BLaER1 (cell line): ENCODE data around the gene FAM50B.
A peak's percentile ranks its signal among the peaks of the same experiment; 100 is the strongest.

ENCODE experiments used
- H3K27ac ChIP-seq: shearing (Covaris generic); formaldehyde crosslinking; 2 replicates; pipeline ENCODE4 v1.8.1; 2022
- H3K27me3 ChIP-seq: shearing (Covaris generic); formaldehyde crosslinking; 2 replicates; pipeline ENCODE4 v1.8.1; 2022
- H3K36me3 ChIP-seq: shearing (Covaris generic); formaldehyde crosslinking; 2 replicates; pipeline ENCODE4 v1.8.1; 2022
- H3K4me1 ChIP-seq: shearing (Covaris generic); formaldehyde crosslinking; 2 replicates; pipeline ENCODE4 v1.8.1; 2022
- H3K4me2 ChIP-seq: shearing (Covaris generic); formaldehyde crosslinking; 2 replicates; pipeline ENCODE4 v1.8.1; 2022
- H3K4me3 ChIP-seq: shearing (Covaris generic); formaldehyde crosslinking; 2 replicates; pipeline ENCODE4 v1.8.1; 2022
- H3K9ac ChIP-seq: shearing (Covaris generic); formaldehyde crosslinking; 2 replicates; pipeline ENCODE4 v1.8.1; 2022
- H3K9me3 ChIP-seq: shearing (Covaris generic); formaldehyde crosslinking; 2 replicates; pipeline ENCODE4 v1.8.1; 2022
- H4K20me1 ChIP-seq: shearing (Covaris generic); formaldehyde crosslinking; 2 replicates; pipeline ENCODE4 v1.8.1; 2022
- Cebpa-rat ChIP-seq: shearing (Covaris generic); IDR thresholded peaks from 2 replicates; pipeline ENCODE4 v1.8.1; 2022

Gene FAM50B

DNA sequence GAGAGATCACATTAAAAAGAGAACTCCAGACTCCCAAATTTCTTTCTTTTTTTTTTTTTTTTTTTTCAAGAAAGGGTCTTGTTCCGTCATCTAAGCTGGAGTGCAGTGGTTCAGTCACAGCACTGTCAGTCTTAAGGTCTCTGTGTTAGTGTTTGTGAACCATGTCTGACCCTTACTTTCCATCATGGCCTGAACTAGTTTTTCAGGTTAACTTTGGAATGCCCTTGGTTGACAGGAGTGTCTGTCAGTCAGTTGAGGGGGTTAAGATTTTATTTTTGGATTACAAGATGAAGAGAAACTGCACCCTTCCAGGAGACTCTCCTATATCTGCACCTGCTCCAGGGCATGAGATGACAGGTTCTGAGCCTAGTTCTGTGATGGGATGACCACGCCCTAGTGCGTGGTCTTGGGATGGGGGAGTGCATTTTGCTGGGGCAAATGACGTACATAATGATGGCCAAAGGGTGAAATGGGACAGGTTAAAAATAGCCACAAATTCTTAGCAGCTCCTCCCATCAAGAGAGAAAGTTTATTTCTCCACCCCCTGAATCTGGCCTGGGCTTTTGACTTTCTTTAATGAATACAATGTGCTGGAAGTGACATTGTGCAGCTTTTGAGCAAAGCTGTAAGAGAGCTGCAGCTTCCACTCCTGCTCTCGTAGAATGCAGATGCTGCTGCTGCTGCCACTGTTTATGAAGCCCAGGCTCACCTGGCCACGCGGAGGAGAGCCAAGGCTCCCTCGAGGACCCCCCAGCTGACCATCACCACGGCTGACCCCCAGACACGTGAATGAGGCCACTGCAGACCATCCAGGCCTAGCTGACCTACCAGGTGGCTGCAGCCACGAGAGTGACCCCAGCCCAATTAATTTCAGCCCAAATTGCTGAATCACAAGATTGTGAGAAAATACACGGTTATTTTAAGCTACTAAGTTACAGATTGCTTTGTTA is 29.7 kb upstream of the FAM50B start:
- Histone ChIP-seq H4K20me1 (no peaks in the 10 kb centered on the region), H3K27ac (no peak overlapping the region), H3K4me3 (no peak overlapping the region), H3K36me3 (no peaks in the 10 kb centered on the region), H3K4me2 (no peak overlapping the region), H3K9ac (no peak overlapping the region), H3K27me3 (no peaks in the 10 kb centered on the region), H3K9me3 (no peaks in the 10 kb centered on the region), H3K4me1 (peaks cover 9% of the 10 kb centered on the region)
- TF ChIP-seq Cebpa-rat: no peak

DNA sequence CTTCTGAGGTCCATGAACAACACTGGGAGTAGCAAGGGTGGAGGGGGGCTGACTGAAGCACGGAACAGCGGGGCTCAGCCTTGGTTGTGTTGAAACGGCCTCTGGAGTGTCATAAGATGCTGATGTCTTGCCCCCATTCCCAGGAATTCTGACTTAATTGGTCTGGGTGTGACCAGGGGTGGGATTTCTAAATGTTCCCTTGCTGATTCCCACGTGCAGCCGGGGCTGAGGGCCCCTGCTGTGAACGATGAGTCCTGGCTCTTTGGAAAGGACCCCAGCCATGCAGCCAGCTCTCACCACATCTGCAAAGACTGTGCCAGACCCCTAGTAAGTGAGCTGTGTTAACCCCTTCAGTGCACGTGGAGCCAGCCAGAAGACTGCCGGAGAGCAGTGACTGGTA is 28.6 kb upstream of the FAM50B start:
- Histone ChIP-seq H3K27me3 (no peaks in the 10 kb centered on the region), H3K9me3 (no peaks in the 10 kb centered on the region), H3K9ac (no peak overlapping the region), H3K4me1 (peaks cover 9% of the 10 kb centered on the region), H4K20me1 (no peaks in the 10 kb centered on the region), H3K4me2 (no peak overlapping the region), H3K36me3 (no peaks in the 10 kb centered on the region), H3K27ac (no peak overlapping the region), H3K4me3 (no peak overlapping the region)
- no peak for TF ChIP-seq Cebpa-rat

DNA sequence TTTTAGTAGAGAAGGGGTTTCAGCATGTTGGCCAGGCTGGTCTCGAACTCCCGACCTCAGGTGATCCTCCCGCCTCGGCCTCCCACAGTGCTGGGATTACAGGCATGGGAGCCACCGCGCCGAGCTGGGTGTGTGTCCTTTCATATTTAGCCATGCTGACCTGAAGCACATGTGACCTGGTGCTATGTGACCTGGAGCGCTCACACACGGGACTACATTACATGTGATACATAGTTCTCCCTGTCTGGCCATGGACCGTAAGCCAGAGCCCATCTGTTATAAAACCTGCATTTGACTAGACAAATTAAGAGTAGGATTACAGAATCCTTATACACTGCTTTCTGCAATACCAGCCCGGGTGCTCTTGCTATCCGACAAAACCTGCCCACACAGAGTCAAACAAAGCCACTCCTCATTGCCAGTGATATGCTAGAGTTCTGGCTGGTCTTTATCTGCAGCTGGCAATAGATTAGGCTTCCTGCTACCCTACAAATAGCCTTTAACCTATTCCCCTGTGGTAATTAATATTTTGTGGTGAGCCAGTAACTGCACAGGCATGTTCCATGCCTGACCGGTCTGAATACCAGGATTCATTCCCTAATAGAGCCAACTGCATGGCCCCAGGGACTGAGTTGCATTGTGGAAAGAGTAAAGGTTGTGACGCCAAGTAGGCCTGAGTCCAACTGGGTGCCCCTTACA is 26.3 kb upstream of the FAM50B start:
- Histone ChIP-seq H3K27ac (no peak overlapping the region), H4K20me1 (no peaks in the 10 kb centered on the region), H3K36me3 (no peaks in the 10 kb centered on the region), H3K4me1 (peaks cover 9% of the 10 kb centered on the region), H3K9me3 (no peaks in the 10 kb centered on the region), H3K27me3 (no peaks in the 10 kb centered on the region), H3K9ac (no peak overlapping the region), H3K4me3 (no peak overlapping the region), H3K4me2 (peak overlapping the region; percentile 47)
- TF ChIP-seq Cebpa-rat: no peak

DNA sequence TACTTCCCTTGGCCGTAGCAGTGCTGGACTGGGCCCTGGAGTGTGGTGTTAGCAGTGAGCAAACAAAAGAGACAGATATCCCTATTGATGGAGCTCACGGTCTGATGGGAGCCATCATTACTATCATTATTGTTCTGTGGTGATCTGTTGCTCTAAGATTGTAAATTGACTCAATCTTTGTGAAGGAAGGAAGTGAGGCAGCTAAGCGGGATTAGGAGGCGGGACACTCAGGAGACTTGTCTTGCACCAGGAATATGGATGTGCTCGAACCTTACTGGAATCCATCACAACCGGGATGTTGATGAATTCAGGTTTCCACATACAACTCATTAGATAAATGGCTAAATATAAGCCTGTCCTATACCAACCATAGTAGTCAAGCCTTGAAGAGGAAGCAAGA is 25.5 kb upstream of the FAM50B start:
- H3K36me3 ChIP-seq: no peaks in the 10 kb centered on the region
- H3K27me3 ChIP-seq: no peaks in the 10 kb centered on the region
- no peak overlapping the region for H3K27ac ChIP-seq
- no peaks in the 10 kb centered on the region for H4K20me1 ChIP-seq
- H3K4me2 ChIP-seq: no peak overlapping the region
- no peaks in the 10 kb centered on the region for H3K9me3 ChIP-seq
- H3K9ac ChIP-seq: no peak overlapping the region
- no peak for TF ChIP-seq Cebpa-rat
- peaks cover 9% of the 10 kb centered on the region for H3K4me1 ChIP-seq
- no peak overlapping the region for H3K4me3 ChIP-seq

DNA sequence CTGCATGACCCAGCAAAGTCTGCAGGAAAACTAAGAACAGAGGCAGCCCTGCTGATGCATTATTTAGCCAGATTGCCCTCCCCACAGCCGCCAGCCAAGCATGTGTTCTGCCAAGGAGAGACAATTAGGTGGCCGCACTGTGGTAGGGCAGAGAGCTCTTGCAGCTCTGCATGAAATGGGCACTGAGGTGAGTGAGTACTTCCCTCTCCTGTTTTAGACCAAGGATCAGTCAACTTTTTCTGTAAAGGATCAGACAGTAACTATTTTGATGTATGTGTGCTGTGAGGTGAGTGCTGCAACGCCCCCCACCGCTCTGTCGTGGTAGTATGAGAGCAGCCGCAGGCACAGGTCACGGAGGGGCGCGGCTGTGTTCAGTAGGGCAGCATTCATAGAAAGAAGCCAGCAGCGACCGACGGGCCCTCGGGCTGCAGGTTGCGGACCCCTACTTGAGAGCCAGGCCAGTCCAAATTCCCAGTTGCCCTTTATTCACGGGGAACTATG is 23.8 kb upstream of the FAM50B start:
- H3K36me3 ChIP-seq: no peaks in the 10 kb centered on the region
- H3K4me2 ChIP-seq: no peak overlapping the region
- TF ChIP-seq Cebpa-rat: no peak
- H3K9me3 ChIP-seq: no peaks in the 10 kb centered on the region
- no peak overlapping the region for H3K9ac ChIP-seq
- no peak overlapping the region for H3K4me3 ChIP-seq
- H3K4me1 ChIP-seq: peaks cover 9% of the 10 kb centered on the region
- H3K27ac ChIP-seq: no peak overlapping the region
- H4K20me1 ChIP-seq: no peaks in the 10 kb centered on the region
- H3K27me3 ChIP-seq: no peaks in the 10 kb centered on the region

DNA sequence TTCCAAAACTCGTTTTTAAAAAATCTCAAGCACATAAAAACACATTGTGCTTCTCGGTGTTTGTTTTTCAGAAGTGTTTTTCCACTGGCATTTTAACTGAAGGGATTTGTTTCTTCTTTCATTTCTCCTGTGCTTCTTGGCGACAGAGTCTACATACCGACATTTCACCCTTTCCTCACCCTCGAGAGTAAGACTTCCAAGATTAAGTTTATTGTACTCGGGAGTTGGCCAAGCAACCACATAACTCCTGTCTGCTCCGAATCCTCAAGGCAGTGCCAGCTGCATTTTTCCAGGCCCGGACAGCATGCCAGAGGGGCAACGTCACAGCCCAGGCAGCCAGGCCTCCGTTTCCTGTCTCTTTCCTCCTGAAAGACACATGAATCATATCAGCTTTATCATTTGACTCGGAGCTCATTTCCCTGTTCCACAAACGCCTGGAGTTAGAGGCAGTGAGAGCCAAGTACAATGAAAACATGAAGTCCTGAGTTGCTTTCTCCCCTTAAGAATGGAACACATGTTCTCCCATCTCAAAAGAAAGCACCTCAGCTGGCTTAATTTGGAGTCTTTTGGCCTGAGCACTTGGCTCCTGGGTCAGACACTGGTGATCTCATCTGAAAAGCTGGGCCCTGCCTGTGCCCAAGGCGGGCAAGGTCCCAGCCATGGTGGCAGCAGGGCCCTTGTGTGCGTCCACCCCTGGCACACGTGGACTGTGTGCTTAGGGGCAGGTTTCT is 23.2 kb upstream of the FAM50B start:
- Histone ChIP-seq H3K9me3 (no peaks in the 10 kb centered on the region), H4K20me1 (no peaks in the 10 kb centered on the region), H3K9ac (no peak overlapping the region), H3K27me3 (no peaks in the 10 kb centered on the region), H3K4me3 (no peak overlapping the region), H3K4me1 (peaks cover 9% of the 10 kb centered on the region), H3K4me2 (no peak overlapping the region), H3K27ac (no peak overlapping the region), H3K36me3 (no peaks in the 10 kb centered on the region)
- no peak for TF ChIP-seq Cebpa-rat

DNA sequence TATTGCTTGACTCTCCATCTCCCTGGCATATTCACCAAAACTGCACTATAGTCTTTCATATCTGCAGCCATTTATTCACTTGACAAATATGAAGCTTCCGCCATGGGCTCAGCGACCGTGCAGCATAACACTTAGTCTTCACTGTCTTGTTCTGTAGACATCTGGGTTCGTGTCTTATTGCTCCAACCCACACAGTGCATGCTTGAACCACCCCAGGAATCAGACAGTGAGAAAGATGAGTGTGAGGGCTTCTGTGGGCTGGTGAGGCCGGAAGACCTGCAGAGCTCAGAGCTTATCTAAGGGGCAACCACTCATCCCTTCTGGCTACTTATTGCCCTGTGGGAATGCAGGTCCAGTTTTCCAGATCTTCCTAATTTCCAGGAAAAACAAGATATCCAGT is 19.9 kb upstream of the FAM50B start:
- no peaks in the 10 kb centered on the region for H3K9me3 ChIP-seq
- H3K4me3 ChIP-seq: no peak overlapping the region
- H3K27me3 ChIP-seq: no peaks in the 10 kb centered on the region
- no peak for TF ChIP-seq Cebpa-rat
- no peaks in the 10 kb centered on the region for H4K20me1 ChIP-seq
- no peak overlapping the region for H3K9ac ChIP-seq
- no peaks in the 10 kb centered on the region for H3K36me3 ChIP-seq
- H3K27ac ChIP-seq: no peak overlapping the region
- H3K4me2 ChIP-seq: no peak overlapping the region
- H3K4me1 ChIP-seq: no peaks in the 10 kb centered on the region

DNA sequence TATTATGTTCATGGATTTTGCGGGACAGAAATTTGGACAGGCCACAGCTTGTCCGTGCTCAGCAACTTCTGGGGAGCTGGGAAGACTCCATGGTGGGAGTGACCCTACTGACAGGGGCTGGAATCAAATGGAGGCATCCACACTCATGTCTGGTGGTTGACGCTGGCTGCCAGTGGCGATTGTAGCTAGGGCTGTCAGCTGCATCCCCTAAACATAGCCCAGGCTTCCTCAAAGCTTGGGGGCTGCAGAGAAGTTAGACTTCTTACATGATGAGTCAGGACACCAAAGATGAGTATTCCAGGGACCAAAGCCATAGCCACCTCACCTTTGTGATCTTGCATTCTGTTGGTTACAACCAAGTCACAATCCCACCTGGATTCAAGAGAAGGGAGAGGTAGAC is 18.4 kb upstream of the FAM50B start:
- no peak overlapping the region for H3K9ac ChIP-seq
- no peak overlapping the region for H3K4me2 ChIP-seq
- H3K36me3 ChIP-seq: no peaks in the 10 kb centered on the region
- no peak overlapping the region for H3K27ac ChIP-seq
- H3K27me3 ChIP-seq: no peaks in the 10 kb centered on the region
- no peaks in the 10 kb centered on the region for H4K20me1 ChIP-seq
- H3K4me1 ChIP-seq: no peaks in the 10 kb centered on the region
- no peak for TF ChIP-seq Cebpa-rat
- H3K9me3 ChIP-seq: no peaks in the 10 kb centered on the region
- H3K4me3 ChIP-seq: no peak overlapping the region

DNA sequence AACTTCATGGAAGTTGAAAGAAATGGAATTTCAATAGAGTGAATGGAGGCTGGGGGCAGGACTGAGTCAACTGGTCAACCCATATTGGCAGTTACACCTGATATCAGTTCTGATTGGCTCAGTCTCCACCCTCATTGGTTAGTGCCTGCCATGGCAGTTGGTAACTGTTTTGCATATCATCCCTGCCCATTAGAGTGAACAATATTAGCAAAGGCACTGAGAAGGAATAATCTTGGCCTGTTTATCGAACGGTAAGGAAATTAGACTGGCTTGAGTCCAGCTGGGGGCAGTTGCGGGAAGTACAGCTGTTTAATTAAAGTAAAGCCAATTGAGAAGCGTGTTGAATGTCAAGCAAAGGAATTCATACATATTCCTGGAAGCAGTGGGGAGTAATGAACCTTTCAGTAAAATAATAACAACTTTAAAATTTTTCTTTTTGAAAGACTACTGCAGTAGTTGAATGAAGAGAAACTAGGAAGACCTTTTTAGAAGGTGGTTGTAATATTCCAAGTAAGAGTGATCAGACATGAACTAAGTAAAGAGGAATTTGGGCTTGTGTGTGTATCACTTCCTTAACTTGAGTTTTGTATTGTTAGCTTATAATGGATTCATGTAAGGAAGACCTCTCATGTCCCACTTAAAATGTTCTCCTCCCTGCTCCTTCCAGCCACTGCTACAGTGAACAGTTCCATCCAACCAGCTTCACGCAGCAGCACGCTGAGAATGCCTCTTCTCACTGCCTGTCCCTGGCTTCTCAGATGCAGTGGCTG is 17.2 kb upstream of the FAM50B start:
- Histone ChIP-seq H3K27ac (no peak overlapping the region), H3K9me3 (no peaks in the 10 kb centered on the region), H4K20me1 (no peaks in the 10 kb centered on the region), H3K27me3 (no peaks in the 10 kb centered on the region), H3K4me2 (no peak overlapping the region), H3K4me1 (no peaks in the 10 kb centered on the region), H3K4me3 (no peak overlapping the region), H3K36me3 (no peaks in the 10 kb centered on the region), H3K9ac (no peak overlapping the region)
- TF ChIP-seq Cebpa-rat: no peak
